HepG2 (cell line): ENCODE results near the gene ATG4B. TPM values are rescaled to one million over a fixed set of nuclear protein-coding genes. Genes with fewer than 3 reads are reported as not detected.
A peak's percentile ranks its signal among the peaks of the same experiment; 100 is the strongest.

Experiments
- ADNP ChIP-seq: sonication (generic); formaldehyde crosslinking; IDR thresholded peaks from 2 replicates; pipeline ENCODE4 v1.4.0; 2020; ENCODE audit warnings: missing genetic modification reagents
- ARID2 ChIP-seq: sonication (generic); formaldehyde crosslinking; IDR thresholded peaks from 2 replicates; pipeline ENCODE4 v1.8.1; 2022; ENCODE audit warnings: mild to moderate bottlenecking, missing genetic modification reagents, borderline replicate concordance
- CENPT ChIP-seq: sonication (generic); formaldehyde crosslinking; IDR thresholded peaks from 2 replicates; pipeline ENCODE4 v1.8.0; 2022; ENCODE audit warnings: low read depth, mild to moderate bottlenecking, moderate library complexity, missing genetic modification reagents
- FOXC1 ChIP-seq: sonication (generic); formaldehyde crosslinking; IDR thresholded peaks from 2 replicates; pipeline ENCODE4 v1.8.0; 2022; ENCODE audit warnings: mild to moderate bottlenecking, missing genetic modification reagents, borderline replicate concordance
- GTF3A ChIP-seq: sonication (generic); formaldehyde crosslinking; conservative IDR thresholded peaks from 2 replicates; pipeline ENCODE4 v1.4.0; 2020; ENCODE audit warnings: mild to moderate bottlenecking, missing genetic modification reagents
- JUNB ChIP-seq: sonication (generic); formaldehyde crosslinking; IDR thresholded peaks from 2 replicates; pipeline ENCODE4 v1.8.0; 2022; ENCODE audit warnings: missing genetic modification reagents, mild to moderate bottlenecking, borderline replicate concordance
- KLF13 ChIP-seq: sonication (generic); formaldehyde crosslinking; IDR thresholded peaks from 2 replicates; pipeline ENCODE4 v1.4.0; 2020; ENCODE audit warnings: mild to moderate bottlenecking, missing genetic modification reagents
- MAF1 ChIP-seq: sonication (generic); formaldehyde crosslinking; IDR thresholded peaks from 2 replicates; pipeline ENCODE4 v1.5.0; 2020; ENCODE audit warnings: missing genetic modification reagents, borderline replicate concordance
- MYNN ChIP-seq: sonication (generic); formaldehyde crosslinking; IDR thresholded peaks from 2 replicates; pipeline ENCODE4 v1.4.0; 2020; ENCODE audit warnings: mild to moderate bottlenecking, low read depth, missing genetic modification reagents
- NR2F2 ChIP-seq: IDR thresholded peaks from 2 replicates; pipeline ENCODE4 v1.6.1; 2012; ENCODE audit warnings: low read depth, inconsistent platforms, borderline replicate concordance
- PPARG ChIP-seq: conservative IDR thresholded peaks from 2 replicates; pipeline ENCODE4 v1.6.1; 2016; ENCODE audit warnings: missing biosample characterization, missing genetic modification reagents
- RBFOX2 ChIP-seq: fragments of 200-400 bp; formaldehyde crosslinking; IDR thresholded peaks from 2 replicates; pipeline ENCODE4 v1.6.1; 2017; ENCODE audit warnings: low read depth, mild to moderate bottlenecking, low read length
- SIN3A ChIP-seq: IDR thresholded peaks from 2 replicates; pipeline ENCODE4 v1.6.1; 2011; ENCODE audit warnings: low read depth, mild to moderate bottlenecking, control low read depth, low read length, borderline replicate concordance
- TBX3 ChIP-seq: fragments of 450-650 bp; IDR thresholded peaks from 2 replicates; pipeline ENCODE4 v1.6.1; 2017; ENCODE audit warnings: antibody characterized with exemption, mild to moderate bottlenecking, inconsistent platforms, borderline replicate concordance
- ZEB1 ChIP-seq: IDR thresholded peaks from 2 replicates; pipeline ENCODE4 v1.6.1; 2012; ENCODE audit warnings: mild to moderate bottlenecking, low read depth, inconsistent platforms; ENCODE audit not compliant: insufficient replicate concordance
- ZNF569 ChIP-seq: sonication (generic); formaldehyde crosslinking; IDR thresholded peaks from 2 replicates; pipeline ENCODE4 v1.5.0; 2020; ENCODE audit warnings: mild to moderate bottlenecking, missing genetic modification reagents, moderate library complexity, borderline replicate concordance
- ZNF670 ChIP-seq: sonication (generic); formaldehyde crosslinking; IDR thresholded peaks from 2 replicates; pipeline ENCODE4 v1.8.0; 2022; ENCODE audit warnings: mild to moderate bottlenecking, missing genetic modification reagents, borderline replicate concordance
- ZNF709 ChIP-seq: sonication (generic); formaldehyde crosslinking; IDR thresholded peaks from 2 replicates; pipeline ENCODE4 v1.5.0; 2020; ENCODE audit warnings: mild to moderate bottlenecking, missing genetic modification reagents
- ZNF782 ChIP-seq: sonication (generic); formaldehyde crosslinking; IDR thresholded peaks from 2 replicates; pipeline ENCODE4 v1.4.0; 2020; ENCODE audit warnings: missing genetic modification reagents, mild to moderate bottlenecking, borderline replicate concordance
- ZNF816 ChIP-seq: sonication (generic); formaldehyde crosslinking; IDR thresholded peaks from 2 replicates; pipeline ENCODE4 v1.8.0; 2022; ENCODE audit warnings: missing genetic modification reagents, mild to moderate bottlenecking, borderline replicate concordance
- ZNF878 ChIP-seq: sonication (generic); formaldehyde crosslinking; IDR thresholded peaks from 2 replicates; pipeline ENCODE4 v1.8.1; 2023; ENCODE audit warnings: mild to moderate bottlenecking, missing genetic modification reagents, moderate library complexity
- polyA plus RNA-seq, 8 experiments: library from polyadenylated mRNA; depleted of rRNA in 3 of 8; stranded (reverse) in 7 of 8; unstranded in 1 of 8; fragments of >200 nt; fragmentation: Illumina TruSeq in 4 of 8; extraction: Trizol in 4 of 8; gene quantifications; 2 replicates each; pipeline versions ENCODE4 v1.2.1 to v1.2.3, GENCODE V29; 2011 to 2016; ENCODE audit warnings: low read depth in 4 of 8, missing spikeins in 1 of 8, mixed read lengths in 1 of 8; ENCODE audit not compliant: insufficient read depth in 1 of 8
- total RNA-seq, 5 experiments: library from RNA; depleted of rRNA; stranded (reverse); fragments of >200 nt; fragmentation: Illumina TruSeq; extraction: Trizol; gene quantifications; 2 replicates each; pipeline ENCODE4 v1.2.3, GENCODE V29; 2016; ENCODE audit warnings: low read depth in 1 of 5
- TF ChIP-seq, protein P1 (sequence below): IDR thresholded peaks from 2 replicates; pipeline ENCODE4 v1.6.1; 2016
- TF ChIP-seq, protein P2 (sequence below): IDR thresholded peaks from 2 replicates; pipeline ENCODE4 v1.6.1; 2016; ENCODE audit warnings: missing compliant biosample characterization, missing genetic modification reagents, borderline replicate concordance
- TF ChIP-seq, protein P3 (sequence below): sonication (generic); formaldehyde crosslinking; IDR thresholded peaks from 2 replicates; pipeline ENCODE4 v1.5.1; 2020; ENCODE audit warnings: missing genetic modification reagents, mild to moderate bottlenecking, borderline replicate concordance
- TF ChIP-seq, protein P4 (sequence below): sonication (generic); formaldehyde crosslinking; IDR thresholded peaks from 2 replicates; pipeline ENCODE4 v1.8.0; 2023; ENCODE audit warnings: mild to moderate bottlenecking, missing genetic modification reagents

Gene ATG4B
- total and polyA plus RNA-seq, 2 of the 13 experiments (the other 11 are each of a cell fraction or from before 2014, with no cell fraction given) = 95.5 to 239 TPM

DNA sequence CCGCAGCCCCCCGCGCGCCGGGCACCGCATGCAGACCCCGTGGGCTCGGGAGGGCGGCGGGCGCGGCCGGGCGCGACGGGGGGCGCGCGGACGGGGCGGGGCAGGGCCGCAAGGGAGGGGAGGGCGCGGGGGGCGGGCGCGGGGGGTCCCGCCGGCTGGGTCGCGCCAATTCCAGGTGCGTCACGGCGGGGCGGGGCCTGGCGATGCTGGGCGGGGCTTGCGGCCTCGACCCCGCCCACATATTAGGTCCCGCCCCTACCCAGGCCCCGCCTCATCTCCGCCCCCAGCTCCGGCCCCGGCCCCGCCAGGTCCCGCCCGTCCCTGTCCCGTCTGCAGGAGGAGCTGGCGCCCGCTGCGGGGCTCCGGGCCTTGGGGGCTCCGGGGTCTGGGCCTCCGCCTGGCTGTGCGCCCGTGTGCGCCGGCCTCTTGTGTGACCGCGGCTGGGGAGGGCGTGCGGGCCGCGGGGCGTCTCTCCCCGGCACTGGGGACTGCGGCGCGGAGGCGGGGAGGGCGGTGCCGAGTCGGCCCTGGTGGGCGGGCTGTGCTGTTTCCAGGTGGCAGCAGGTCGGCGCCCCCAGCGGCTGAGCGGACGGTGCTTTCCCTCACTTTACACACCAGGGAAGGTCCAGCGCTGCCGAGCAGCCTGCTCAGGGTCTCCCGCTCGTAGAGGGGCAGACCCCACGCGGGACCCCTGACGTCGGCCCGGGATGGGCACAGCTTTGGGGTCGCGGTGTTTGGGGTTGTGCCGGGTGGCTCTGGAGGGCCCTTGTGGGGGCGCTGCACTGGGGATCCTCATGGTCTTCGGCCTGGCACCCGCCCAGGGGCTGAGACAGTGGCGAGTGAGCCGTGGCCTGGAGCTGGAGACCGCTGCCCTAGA is 64.9 kb downstream of the ATG4B start (continued):
- TF ChIP-seq, protein P1, sequence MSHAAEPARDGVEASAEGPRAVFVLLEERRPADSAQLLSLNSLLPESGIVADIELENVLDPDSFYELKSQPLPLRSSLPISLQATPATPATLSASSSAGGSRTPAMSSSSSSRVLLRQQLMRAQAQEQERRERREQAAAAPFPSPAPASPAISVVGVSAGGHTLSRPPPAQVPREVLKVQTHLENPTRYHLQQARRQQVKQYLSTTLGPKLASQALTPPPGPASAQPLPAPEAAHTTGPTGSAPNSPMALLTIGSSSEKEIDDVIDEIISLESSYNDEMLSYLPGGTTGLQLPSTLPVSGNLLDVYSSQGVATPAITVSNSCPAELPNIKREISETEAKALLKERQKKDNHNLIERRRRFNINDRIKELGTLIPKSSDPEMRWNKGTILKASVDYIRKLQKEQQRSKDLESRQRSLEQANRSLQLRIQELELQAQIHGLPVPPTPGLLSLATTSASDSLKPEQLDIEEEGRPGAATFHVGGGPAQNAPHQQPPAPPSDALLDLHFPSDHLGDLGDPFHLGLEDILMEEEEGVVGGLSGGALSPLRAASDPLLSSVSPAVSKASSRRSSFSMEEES (CRISPR knock-in tag) = 0 out of 2 replicates have a peak, but pooled peaks have one; percentile 37
- TF ChIP-seq, protein P2, sequence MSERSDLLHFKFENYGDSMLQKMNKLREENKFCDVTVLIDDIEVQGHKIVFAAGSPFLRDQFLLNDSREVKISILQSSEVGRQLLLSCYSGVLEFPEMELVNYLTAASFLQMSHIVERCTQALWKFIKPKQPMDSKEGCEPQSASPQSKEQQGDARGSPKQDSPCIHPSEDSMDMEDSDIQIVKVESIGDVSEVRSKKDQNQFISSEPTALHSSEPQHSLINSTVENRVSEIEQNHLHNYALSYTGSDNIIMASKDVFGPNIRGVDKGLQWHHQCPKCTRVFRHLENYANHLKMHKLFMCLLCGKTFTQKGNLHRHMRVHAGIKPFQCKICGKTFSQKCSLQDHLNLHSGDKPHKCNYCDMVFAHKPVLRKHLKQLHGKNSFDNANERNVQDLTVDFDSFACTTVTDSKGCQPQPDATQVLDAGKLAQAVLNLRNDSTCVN = peak; percentile 60
- TF ChIP-seq ZNF816 (no peak), KLF13 (no peak), PPARG (no peak; the same call in 1 of the 2 replicates), TBX3 (no peak), ZNF670 (CRISPR knock-in tag) (peak; percentile 86; the same call in 1 of the 2 replicates), MYNN (CRISPR knock-in tag) (0 out of 2 replicates have a peak, but pooled peaks have one; percentile 53), GTF3A (0 out of 2 replicates have a peak, but pooled peaks have one; percentile 28), CENPT (CRISPR knock-in tag) (no peak), RBFOX2 (peak; percentile 71), ADNP (CRISPR knock-in tag) (no peak), JUNB (CRISPR knock-in tag) (no peak), ZNF782 (CRISPR knock-in tag) (0 out of 2 replicates have a peak, but pooled peaks have one; percentile 53), SIN3A (peak; percentile 43; the same call in 1 of the 2 replicates), ZEB1 (no peak), ARID2 (CRISPR knock-in tag) (0 out of 2 replicates have a peak, but pooled peaks have one; percentile 21), ZNF569 (CRISPR knock-in tag) (no peak), NR2F2 (peak; percentile 9; the same call in 1 of the 2 replicates), ZNF709 (CRISPR knock-in tag) (no peak), ZNF878 (CRISPR knock-in tag) (no peak; the same call in 1 of the 2 replicates), MAF1 (CRISPR knock-in tag) (no peak; the same call in 1 of the 2 replicates), FOXC1 (peak; percentile 89)
- TF ChIP-seq, protein P3, sequence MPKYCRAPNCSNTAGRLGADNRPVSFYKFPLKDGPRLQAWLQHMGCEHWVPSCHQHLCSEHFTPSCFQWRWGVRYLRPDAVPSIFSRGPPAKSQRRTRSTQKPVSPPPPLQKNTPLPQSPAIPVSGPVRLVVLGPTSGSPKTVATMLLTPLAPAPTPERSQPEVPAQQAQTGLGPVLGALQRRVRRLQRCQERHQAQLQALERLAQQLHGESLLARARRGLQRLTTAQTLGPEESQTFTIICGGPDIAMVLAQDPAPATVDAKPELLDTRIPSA = no peak
- TF ChIP-seq, protein P4, sequence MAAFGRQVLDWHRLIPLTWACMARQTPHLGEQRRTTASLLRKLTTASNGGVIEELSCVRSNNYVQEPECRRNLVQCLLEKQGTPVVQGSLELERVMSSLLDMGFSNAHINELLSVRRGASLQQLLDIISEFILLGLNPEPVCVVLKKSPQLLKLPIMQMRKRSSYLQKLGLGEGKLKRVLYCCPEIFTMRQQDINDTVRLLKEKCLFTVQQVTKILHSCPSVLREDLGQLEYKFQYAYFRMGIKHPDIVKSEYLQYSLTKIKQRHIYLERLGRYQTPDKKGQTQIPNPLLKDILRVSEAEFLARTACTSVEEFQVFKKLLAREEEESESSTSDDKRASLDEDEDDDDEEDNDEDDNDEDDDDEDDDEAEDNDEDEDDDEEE (CRISPR knock-in tag) = peak; percentile 66; the same call in 1 of the 2 replicates
